ENCODE measurements around the gene NAA10.

NAA10 gene

GRCh38 chrX:153968754-153969124, 33.9 kb upstream of the NAA10 start:
- Histone ChIP-seq H3K27ac (ENCODE audit: low read depth, low read length) (no peak overlapping the region), H3K4me3 (ENCODE audit: low read length) (no peak overlapping the region)
- peak; percentile 45 for DNase-seq

GRCh38 chrX:153968255-153968654, 33.4 kb upstream of the NAA10 start:
- Histone ChIP-seq H2AK5ac (ENCODE audit: low read length) (no peak overlapping the region), H3K56ac (ENCODE audit: low read length) (peak overlapping the region; percentile 70), H3K36me3 (ENCODE audit: control insufficient read depth, insufficient read depth, low read length) (no peaks in the 10 kb centered on the region), H2BK120ac (ENCODE audit: low read depth, low read length) (no peak overlapping the region), H3K4me3 (ENCODE audit: low read length) (no peak overlapping the region), H2BK15ac (replicated peaks; ENCODE audit: low read depth) (no peak overlapping the region), H3K4me1 (ENCODE audit: control insufficient read depth, low read depth, low read length) (peaks cover 6% of the 10 kb centered on the region), H3K9ac (ENCODE audit: low read length) (peak overlapping the region; percentile 81), H3K27ac (ENCODE audit: low read depth, low read length) (no peak overlapping the region), H3K27me3 (ENCODE audit: insufficient read depth, low read length, poor library complexity) (no peaks in the 10 kb centered on the region), H2BK5ac (ENCODE audit: low read length) (no peak overlapping the region), H4K5ac (ENCODE audit: low read length) (no peak overlapping the region), H3K79me2 (ENCODE audit: control insufficient read depth, insufficient read depth, low read length) (peaks cover 69% of the 10 kb centered on the region), H3K79me1 (ENCODE audit: low read length) (no peaks in the 10 kb centered on the region), H3K4ac (ENCODE audit: low read depth, low read length) (no peak overlapping the region), H3K18ac (ENCODE audit: low read length) (no peak overlapping the region), H3K4me2 (ENCODE audit: low read length) (peak overlapping the region; percentile 83), H4K8ac (ENCODE audit: low read depth, low read length) (no peak overlapping the region), H3K23ac (ENCODE audit: low read length) (no peak overlapping the region)
- WGBS (ENCODE audit: extremely low coverage, insufficient coverage, low lambda C conversion rate) = no CpG with 5 or more reads among the region's 9 CpGs
- no peak for DNase-seq

More at GRCh38 chrX:153968754-153969124, 33.9 kb upstream of the NAA10 start:
- H2BK5ac ChIP-seq (ENCODE audit: low read length) = no peak overlapping the region
- no peak overlapping the region for H2BK120ac ChIP-seq (ENCODE audit: low read depth, low read length)
- H2AK5ac ChIP-seq (ENCODE audit: low read length) = no peak overlapping the region
- no peak overlapping the region for H3K18ac ChIP-seq (ENCODE audit: low read length)
- WGBS (ENCODE audit: extremely low coverage, insufficient coverage, low lambda C conversion rate) = no CpG with 5 or more reads among the region's 12 CpGs
- no peak overlapping the region for H3K4ac ChIP-seq (ENCODE audit: low read depth, low read length)
- H3K9ac ChIP-seq (ENCODE audit: low read length) = peak overlapping the region; percentile 81
- H4K8ac ChIP-seq (ENCODE audit: low read depth, low read length) = no peak overlapping the region
- H2BK15ac ChIP-seq (replicated peaks; ENCODE audit: low read depth) = no peak overlapping the region
- H3K27me3 ChIP-seq (ENCODE audit: insufficient read depth, low read length, poor library complexity) = no peaks in the 10 kb centered on the region
- H3K4me1 ChIP-seq (ENCODE audit: control insufficient read depth, low read depth, low read length) = peaks cover 6% of the 10 kb centered on the region
- no peak overlapping the region for H4K5ac ChIP-seq (ENCODE audit: low read length)
- H3K56ac ChIP-seq (ENCODE audit: low read length) = peak overlapping the region; percentile 85
- H3K4me2 ChIP-seq (ENCODE audit: low read length) = peak overlapping the region; percentile 83
- H3K23ac ChIP-seq (ENCODE audit: low read length) = no peak overlapping the region
- peaks cover 66% of the 10 kb centered on the region for H3K79me2 ChIP-seq (ENCODE audit: control insufficient read depth, insufficient read depth, low read length)
- no peaks in the 10 kb centered on the region for H3K79me1 ChIP-seq (ENCODE audit: low read length)
- no peaks in the 10 kb centered on the region for H3K36me3 ChIP-seq (ENCODE audit: control insufficient read depth, insufficient read depth, low read length)

GRCh38 chrX:153967536-153968224, 32.8 kb upstream of the NAA10 start:
- no peak overlapping the region for H3K18ac ChIP-seq (ENCODE audit: low read length)
- H3K9ac ChIP-seq (ENCODE audit: low read length) = peak overlapping the region; percentile 13
- H2AK5ac ChIP-seq (ENCODE audit: low read length) = no peak overlapping the region
- DNase-seq = no peak
- H3K79me2 ChIP-seq (ENCODE audit: control insufficient read depth, insufficient read depth, low read length) = peaks cover 73% of the 10 kb centered on the region
- H3K4me3 ChIP-seq (ENCODE audit: low read length) = no peak overlapping the region
- no peak overlapping the region for H3K4ac ChIP-seq (ENCODE audit: low read depth, low read length)
- WGBS (ENCODE audit: extremely low coverage, insufficient coverage, low lambda C conversion rate) = no CpG with 5 or more reads among the region's 16 CpGs
- no peak overlapping the region for H3K23ac ChIP-seq (ENCODE audit: low read length)
- no peaks in the 10 kb centered on the region for H3K79me1 ChIP-seq (ENCODE audit: low read length)
- no peaks in the 10 kb centered on the region for H3K27me3 ChIP-seq (ENCODE audit: insufficient read depth, low read length, poor library complexity)
- H2BK5ac ChIP-seq (ENCODE audit: low read length) = no peak overlapping the region
- H4K8ac ChIP-seq (ENCODE audit: low read depth, low read length) = no peak overlapping the region
- no peak overlapping the region for H3K4me2 ChIP-seq (ENCODE audit: low read length)
- H3K27ac ChIP-seq (ENCODE audit: low read depth, low read length) = no peak overlapping the region
- no peaks in the 10 kb centered on the region for H3K36me3 ChIP-seq (ENCODE audit: control insufficient read depth, insufficient read depth, low read length)
- peaks cover 6% of the 10 kb centered on the region for H3K4me1 ChIP-seq (ENCODE audit: control insufficient read depth, low read depth, low read length)
- no peak overlapping the region for H2BK120ac ChIP-seq (ENCODE audit: low read depth, low read length)
- peak overlapping the region; percentile 25 for H3K56ac ChIP-seq (ENCODE audit: low read length)
- no peak overlapping the region for H2BK15ac ChIP-seq (replicated peaks; ENCODE audit: low read depth)
- H4K5ac ChIP-seq (ENCODE audit: low read length) = no peak overlapping the region

GRCh38 chrX:153966841-153967535, 32.2 kb upstream of the NAA10 start:
- H3K23ac ChIP-seq (ENCODE audit: low read length) = no peak overlapping the region
- H2BK15ac ChIP-seq (replicated peaks; ENCODE audit: low read depth) = no peak overlapping the region
- H3K27ac ChIP-seq (ENCODE audit: low read depth, low read length) = no peak overlapping the region
- peaks cover 1% of the 10 kb centered on the region for H3K36me3 ChIP-seq (ENCODE audit: control insufficient read depth, insufficient read depth, low read length)
- H2AK5ac ChIP-seq (ENCODE audit: low read length) = no peak overlapping the region
- H3K27me3 ChIP-seq (ENCODE audit: insufficient read depth, low read length, poor library complexity) = no peaks in the 10 kb centered on the region
- H4K5ac ChIP-seq (ENCODE audit: low read length) = no peak overlapping the region
- peak overlapping the region; percentile 17 for H3K56ac ChIP-seq (ENCODE audit: low read length)
- H3K79me1 ChIP-seq (ENCODE audit: low read length) = no peaks in the 10 kb centered on the region
- H3K9ac ChIP-seq (ENCODE audit: low read length) = peak overlapping the region; percentile 11
- no peak overlapping the region for H2BK5ac ChIP-seq (ENCODE audit: low read length)
- no peak overlapping the region for H3K4ac ChIP-seq (ENCODE audit: low read depth, low read length)
- H3K18ac ChIP-seq (ENCODE audit: low read length) = no peak overlapping the region
- DNase-seq = no peak
- no peak overlapping the region for H3K4me2 ChIP-seq (ENCODE audit: low read length)
- H4K8ac ChIP-seq (ENCODE audit: low read depth, low read length) = no peak overlapping the region
- H3K4me3 ChIP-seq (ENCODE audit: low read length) = no peak overlapping the region
- peaks cover 73% of the 10 kb centered on the region for H3K79me2 ChIP-seq (ENCODE audit: control insufficient read depth, insufficient read depth, low read length)
- H3K4me1 ChIP-seq (ENCODE audit: control insufficient read depth, low read depth, low read length) = peaks cover 6% of the 10 kb centered on the region
- WGBS (ENCODE audit: extremely low coverage, insufficient coverage, low lambda C conversion rate) = no CpG with 5 or more reads among the region's 14 CpGs
- no peak overlapping the region for H2BK120ac ChIP-seq (ENCODE audit: low read depth, low read length)

DNA sequence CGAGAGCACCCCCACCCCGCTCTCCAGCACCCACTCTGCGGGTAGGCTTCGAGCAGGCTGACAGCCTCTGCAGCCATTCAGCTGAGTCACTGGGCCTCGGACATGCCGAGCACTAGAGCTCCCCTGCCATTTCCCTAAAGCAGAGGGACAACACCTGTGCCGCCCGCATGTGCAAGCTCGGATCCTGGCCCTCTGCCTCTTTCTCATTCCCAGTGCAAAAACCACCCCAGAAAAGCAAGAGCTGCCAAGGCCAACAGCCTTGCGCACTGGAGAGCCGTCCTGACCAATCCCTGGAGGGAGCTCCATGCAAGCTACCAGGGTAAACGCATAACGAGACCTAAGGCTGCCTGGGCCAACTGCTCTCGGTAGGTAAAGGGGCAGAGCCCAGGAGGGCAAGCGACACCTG, 31.4 kb upstream of the NAA10 start:
- no CpG with 5 or more reads among the region's 15 CpGs for WGBS (ENCODE audit: extremely low coverage, insufficient coverage, low lambda C conversion rate)
- Histone ChIP-seq H3K23ac (ENCODE audit: low read length) (no peak overlapping the region), H2BK15ac (replicated peaks; ENCODE audit: low read depth) (no peak overlapping the region), H3K79me1 (ENCODE audit: low read length) (no peaks in the 10 kb centered on the region), H2BK120ac (ENCODE audit: low read depth, low read length) (no peak overlapping the region), H4K8ac (ENCODE audit: low read depth, low read length) (no peak overlapping the region), H3K79me2 (ENCODE audit: control insufficient read depth, insufficient read depth, low read length) (peaks cover 73% of the 10 kb centered on the region), H3K4me3 (ENCODE audit: low read length) (no peak overlapping the region), H3K4me2 (ENCODE audit: low read length) (no peak overlapping the region), H3K18ac (ENCODE audit: low read length) (no peak overlapping the region), H3K27ac (ENCODE audit: low read depth, low read length) (no peak overlapping the region), H2AK5ac (ENCODE audit: low read length) (no peak overlapping the region), H2BK5ac (ENCODE audit: low read length) (no peak overlapping the region), H3K27me3 (ENCODE audit: insufficient read depth, low read length, poor library complexity) (no peaks in the 10 kb centered on the region), H4K5ac (ENCODE audit: low read length) (no peak overlapping the region), H3K56ac (ENCODE audit: low read length) (peak overlapping the region; percentile 7), H3K4ac (ENCODE audit: low read depth, low read length) (no peak overlapping the region), H3K36me3 (ENCODE audit: control insufficient read depth, insufficient read depth, low read length) (peaks cover 1% of the 10 kb centered on the region), H3K4me1 (ENCODE audit: control insufficient read depth, low read depth, low read length) (peaks cover 6% of the 10 kb centered on the region), H3K9ac (ENCODE audit: low read length) (no peak overlapping the region)
- no peak for DNase-seq

Data from mesendoderm (in vitro differentiated cells).